ENCODE data around the gene RHBDD2. TPM values are rescaled to one million over a fixed set of nuclear protein-coding genes. Genes with fewer than 3 reads are reported as not detected.
A peak's percentile ranks its signal among the peaks of the same experiment; 100 is the strongest.

Gene RHBDD2
- total and polyA plus RNA-seq, 9 of the 15 experiments (the other 6 are each of a cell fraction or from before 2014, with no cell fraction given) = 3.3 to 36.7 (median 17.9) TPM

GRCh38 chr7:75843613-75844116, 35.2 kb upstream of the RHBDD2 start (continued):
- TF ChIP-seq ILF3 (IDR thresholded peaks at IDR 0.05; ENCODE audit: borderline replicate concordance) (no peak), U2AF1 (optimal IDR thresholded peaks at IDR 0.05; ENCODE audit: low read depth, low read length) (no peak), ZNF785 (CRISPR knock-in tag; IDR thresholded peaks at IDR 0.05) (no peak), NCOA6 (IDR thresholded peaks at IDR 0.05) (no peak), SAFB2 (IDR thresholded peaks at IDR 0.05; ENCODE audit: borderline replicate concordance, low read depth, low read length, severe bottlenecking) (no peak), ZKSCAN1 (IDR thresholded peaks at IDR 0.05; ENCODE audit: low read depth, low read length) (no peak), ARHGAP35 (IDR thresholded peaks at IDR 0.05; ENCODE audit: partially characterized antibody) (no peak), EZH2 (IDR thresholded peaks at IDR 0.05; ENCODE audit: borderline replicate concordance, low read depth, low read length) (no peak), ATF1 (CRISPR knock-in tag; IDR thresholded peaks at IDR 0.05) (no peak), ATF1 (tag; IDR thresholded peaks at IDR 0.05) (peak; percentile 38; the same call in 1 of the 2 replicates), PML (IDR thresholded peaks at IDR 0.05; ENCODE audit: low read length) (no peak), CCAR2 (IDR thresholded peaks at IDR 0.05; ENCODE audit: low read depth, low read length) (no peak), DDX20 (tag; IDR thresholded peaks at IDR 0.05; ENCODE audit: low read depth) (peak; percentile 97), KHSRP (IDR thresholded peaks at IDR 0.05) (no peak), ZFP1 (CRISPR knock-in tag; IDR thresholded peaks at IDR 0.05) (peak; percentile 82; the same call in 1 of the 2 replicates), ILK (tag; IDR thresholded peaks at IDR 0.05; ENCODE audit: borderline replicate concordance, low read depth) (peak; percentile 91), MEIS2 (IDR thresholded peaks at IDR 0.05; ENCODE audit: partially characterized antibody) (no peak), KLF6 (CRISPR knock-in tag; IDR thresholded peaks at IDR 0.05; ENCODE audit: borderline replicate concordance) (peak; percentile 95)
- TF ChIP-seq, protein P1, sequence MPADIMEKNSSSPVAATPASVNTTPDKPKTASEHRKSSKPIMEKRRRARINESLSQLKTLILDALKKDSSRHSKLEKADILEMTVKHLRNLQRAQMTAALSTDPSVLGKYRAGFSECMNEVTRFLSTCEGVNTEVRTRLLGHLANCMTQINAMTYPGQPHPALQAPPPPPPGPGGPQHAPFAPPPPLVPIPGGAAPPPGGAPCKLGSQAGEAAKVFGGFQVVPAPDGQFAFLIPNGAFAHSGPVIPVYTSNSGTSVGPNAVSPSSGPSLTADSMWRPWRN (IDR thresholded peaks at IDR 0.05; ENCODE audit: low read depth) = no peak
- TF ChIP-seq, protein P2, sequence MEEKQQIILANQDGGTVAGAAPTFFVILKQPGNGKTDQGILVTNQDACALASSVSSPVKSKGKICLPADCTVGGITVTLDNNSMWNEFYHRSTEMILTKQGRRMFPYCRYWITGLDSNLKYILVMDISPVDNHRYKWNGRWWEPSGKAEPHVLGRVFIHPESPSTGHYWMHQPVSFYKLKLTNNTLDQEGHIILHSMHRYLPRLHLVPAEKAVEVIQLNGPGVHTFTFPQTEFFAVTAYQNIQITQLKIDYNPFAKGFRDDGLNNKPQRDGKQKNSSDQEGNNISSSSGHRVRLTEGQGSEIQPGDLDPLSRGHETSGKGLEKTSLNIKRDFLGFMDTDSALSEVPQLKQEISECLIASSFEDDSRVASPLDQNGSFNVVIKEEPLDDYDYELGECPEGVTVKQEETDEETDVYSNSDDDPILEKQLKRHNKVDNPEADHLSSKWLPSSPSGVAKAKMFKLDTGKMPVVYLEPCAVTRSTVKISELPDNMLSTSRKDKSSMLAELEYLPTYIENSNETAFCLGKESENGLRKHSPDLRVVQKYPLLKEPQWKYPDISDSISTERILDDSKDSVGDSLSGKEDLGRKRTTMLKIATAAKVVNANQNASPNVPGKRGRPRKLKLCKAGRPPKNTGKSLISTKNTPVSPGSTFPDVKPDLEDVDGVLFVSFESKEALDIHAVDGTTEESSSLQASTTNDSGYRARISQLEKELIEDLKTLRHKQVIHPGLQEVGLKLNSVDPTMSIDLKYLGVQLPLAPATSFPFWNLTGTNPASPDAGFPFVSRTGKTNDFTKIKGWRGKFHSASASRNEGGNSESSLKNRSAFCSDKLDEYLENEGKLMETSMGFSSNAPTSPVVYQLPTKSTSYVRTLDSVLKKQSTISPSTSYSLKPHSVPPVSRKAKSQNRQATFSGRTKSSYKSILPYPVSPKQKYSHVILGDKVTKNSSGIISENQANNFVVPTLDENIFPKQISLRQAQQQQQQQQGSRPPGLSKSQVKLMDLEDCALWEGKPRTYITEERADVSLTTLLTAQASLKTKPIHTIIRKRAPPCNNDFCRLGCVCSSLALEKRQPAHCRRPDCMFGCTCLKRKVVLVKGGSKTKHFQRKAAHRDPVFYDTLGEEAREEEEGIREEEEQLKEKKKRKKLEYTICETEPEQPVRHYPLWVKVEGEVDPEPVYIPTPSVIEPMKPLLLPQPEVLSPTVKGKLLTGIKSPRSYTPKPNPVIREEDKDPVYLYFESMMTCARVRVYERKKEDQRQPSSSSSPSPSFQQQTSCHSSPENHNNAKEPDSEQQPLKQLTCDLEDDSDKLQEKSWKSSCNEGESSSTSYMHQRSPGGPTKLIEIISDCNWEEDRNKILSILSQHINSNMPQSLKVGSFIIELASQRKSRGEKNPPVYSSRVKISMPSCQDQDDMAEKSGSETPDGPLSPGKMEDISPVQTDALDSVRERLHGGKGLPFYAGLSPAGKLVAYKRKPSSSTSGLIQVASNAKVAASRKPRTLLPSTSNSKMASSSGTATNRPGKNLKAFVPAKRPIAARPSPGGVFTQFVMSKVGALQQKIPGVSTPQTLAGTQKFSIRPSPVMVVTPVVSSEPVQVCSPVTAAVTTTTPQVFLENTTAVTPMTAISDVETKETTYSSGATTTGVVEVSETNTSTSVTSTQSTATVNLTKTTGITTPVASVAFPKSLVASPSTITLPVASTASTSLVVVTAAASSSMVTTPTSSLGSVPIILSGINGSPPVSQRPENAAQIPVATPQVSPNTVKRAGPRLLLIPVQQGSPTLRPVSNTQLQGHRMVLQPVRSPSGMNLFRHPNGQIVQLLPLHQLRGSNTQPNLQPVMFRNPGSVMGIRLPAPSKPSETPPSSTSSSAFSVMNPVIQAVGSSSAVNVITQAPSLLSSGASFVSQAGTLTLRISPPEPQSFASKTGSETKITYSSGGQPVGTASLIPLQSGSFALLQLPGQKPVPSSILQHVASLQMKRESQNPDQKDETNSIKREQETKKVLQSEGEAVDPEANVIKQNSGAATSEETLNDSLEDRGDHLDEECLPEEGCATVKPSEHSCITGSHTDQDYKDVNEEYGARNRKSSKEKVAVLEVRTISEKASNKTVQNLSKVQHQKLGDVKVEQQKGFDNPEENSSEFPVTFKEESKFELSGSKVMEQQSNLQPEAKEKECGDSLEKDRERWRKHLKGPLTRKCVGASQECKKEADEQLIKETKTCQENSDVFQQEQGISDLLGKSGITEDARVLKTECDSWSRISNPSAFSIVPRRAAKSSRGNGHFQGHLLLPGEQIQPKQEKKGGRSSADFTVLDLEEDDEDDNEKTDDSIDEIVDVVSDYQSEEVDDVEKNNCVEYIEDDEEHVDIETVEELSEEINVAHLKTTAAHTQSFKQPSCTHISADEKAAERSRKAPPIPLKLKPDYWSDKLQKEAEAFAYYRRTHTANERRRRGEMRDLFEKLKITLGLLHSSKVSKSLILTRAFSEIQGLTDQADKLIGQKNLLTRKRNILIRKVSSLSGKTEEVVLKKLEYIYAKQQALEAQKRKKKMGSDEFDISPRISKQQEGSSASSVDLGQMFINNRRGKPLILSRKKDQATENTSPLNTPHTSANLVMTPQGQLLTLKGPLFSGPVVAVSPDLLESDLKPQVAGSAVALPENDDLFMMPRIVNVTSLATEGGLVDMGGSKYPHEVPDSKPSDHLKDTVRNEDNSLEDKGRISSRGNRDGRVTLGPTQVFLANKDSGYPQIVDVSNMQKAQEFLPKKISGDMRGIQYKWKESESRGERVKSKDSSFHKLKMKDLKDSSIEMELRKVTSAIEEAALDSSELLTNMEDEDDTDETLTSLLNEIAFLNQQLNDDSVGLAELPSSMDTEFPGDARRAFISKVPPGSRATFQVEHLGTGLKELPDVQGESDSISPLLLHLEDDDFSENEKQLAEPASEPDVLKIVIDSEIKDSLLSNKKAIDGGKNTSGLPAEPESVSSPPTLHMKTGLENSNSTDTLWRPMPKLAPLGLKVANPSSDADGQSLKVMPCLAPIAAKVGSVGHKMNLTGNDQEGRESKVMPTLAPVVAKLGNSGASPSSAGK (IDR thresholded peaks at IDR 0.05) = no peak; the same call in 1 of the 2 replicates

Data from K562 (cell line).